A204.1 (cell line): ENCODE results near the gene THSD7A.

Source experiments
- FAIRE-seq: peaks from 2 replicates; lab custom pipeline; 2012; peaks lifted over from hg19 to GRCh38; lab: Jason Lieb, UNC

THSD7A gene

GRCh38 chr7:11404355-11404754 lies 427.6 kb downstream of the THSD7A start:
- no peak for FAIRE-seq

GRCh38 chr7:11403781-11404180 lies 428.2 kb downstream of the THSD7A start:
- FAIRE-seq: no peak

GRCh38 chr7:11394438-11394837 lies 437.6 kb downstream of the THSD7A start:
- no peak for FAIRE-seq

- FAIRE-seq: no peak
Observed at GRCh38 chr7:11379641-11380040, 452.4 kb downstream of the THSD7A start.

GRCh38 chr7:11376529-11376928 lies 455.5 kb downstream of the THSD7A start:
- FAIRE-seq: no peak

- FAIRE-seq: no peak
Observed at GRCh38 chr7:11374629-11375028, 457.4 kb downstream of the THSD7A start.

- FAIRE-seq: peak; percentile 89
Observed at GRCh38 chr7:11373546-11374142, 458.4 kb downstream of the THSD7A start.

- no peak for FAIRE-seq
Observed at GRCh38 chr7:11369696-11370095, 462.3 kb downstream of the THSD7A start.

- FAIRE-seq: no peak
Observed at GRCh38 chr7:11366118-11366517, 465.9 kb downstream of the THSD7A start.

GRCh38 chr7:11358637-11359036 lies 473.4 kb downstream of the THSD7A start:
- no peak for FAIRE-seq

- no peak for FAIRE-seq
Observed at GRCh38 chr7:11355399-11356005, 476.5 kb downstream of the THSD7A start.

- no peak for FAIRE-seq
Observed at GRCh38 chr7:11346302-11346701, 485.7 kb downstream of the THSD7A start.

GRCh38 chr7:11345621-11346020 lies 486.4 kb downstream of the THSD7A start:
- FAIRE-seq: no peak

GRCh38 chr7:11343818-11344413 lies 488.1 kb downstream of the THSD7A start:
- peak; percentile 97 for FAIRE-seq

- no peak for FAIRE-seq
Observed at GRCh38 chr7:11343136-11343535, 488.9 kb downstream of the THSD7A start.

GRCh38 chr7:11341285-11341944 lies 490.6 kb downstream of the THSD7A start:
- no peak for FAIRE-seq

- no peak for FAIRE-seq
Observed at GRCh38 chr7:11336432-11336831, 495.6 kb downstream of the THSD7A start.

- no peak for FAIRE-seq
Observed at GRCh38 chr7:11335947-11336346, 496.1 kb downstream of the THSD7A start.

GRCh38 chr7:11332865-11333228 lies 499.2 kb downstream of the THSD7A start:
- no peak for FAIRE-seq

- FAIRE-seq: no peak
Observed at GRCh38 chr7:11332186-11332864, 499.7 kb downstream of the THSD7A start.

- FAIRE-seq: no peak
Observed at GRCh38 chr7:11331128-11332102, 500.6 kb downstream of the THSD7A start.

GRCh38 chr7:11330717-11331116 lies 501.3 kb downstream of the THSD7A start:
- FAIRE-seq: no peak
